Measurements from ENCODE around the gene INPP4B. TPM values are rescaled to one million over a fixed set of nuclear protein-coding genes. Genes with fewer than 3 reads are reported as not detected.

The INPP4B gene
- polyA plus RNA-seq, 1 donor: 36.4 TPM

- DNase-seq (ENCODE audit: low read depth): no peak
Observed at GRCh38 chr4:142741995-142742394, 104.1 kb downstream of the INPP4B start.

GRCh38 chr4:142728233-142728632 lies 117.9 kb downstream of the INPP4B start:
- no peak for DNase-seq (ENCODE audit: low read depth)

- no peak for DNase-seq (ENCODE audit: low read depth)
Observed at GRCh38 chr4:142727149-142727548, 119.0 kb downstream of the INPP4B start.

- DNase-seq (ENCODE audit: low read depth): no peak
Observed at GRCh38 chr4:142725886-142726285, 120.2 kb downstream of the INPP4B start.

- DNase-seq (ENCODE audit: low read depth): no peak
Observed at GRCh38 chr4:142721187-142721586, 124.9 kb downstream of the INPP4B start.

GRCh38 chr4:142719854-142720541 lies 126.1 kb downstream of the INPP4B start:
- no peak for DNase-seq (ENCODE audit: low read depth)

- no peak for DNase-seq (ENCODE audit: low read depth)
Observed at GRCh38 chr4:142718981-142719380, 127.1 kb downstream of the INPP4B start.

- DNase-seq (ENCODE audit: low read depth): no peak
Observed at GRCh38 chr4:142715727-142716126, 130.4 kb downstream of the INPP4B start.

GRCh38 chr4:142713282-142714030 lies 132.6 kb downstream of the INPP4B start:
- DNase-seq (ENCODE audit: low read depth): no peak

- no peak for DNase-seq (ENCODE audit: low read depth)
Observed at GRCh38 chr4:142708231-142708630, 137.9 kb downstream of the INPP4B start.

GRCh38 chr4:142707401-142707800 lies 138.7 kb downstream of the INPP4B start:
- no peak for DNase-seq (ENCODE audit: low read depth)

GRCh38 chr4:142706381-142706780 lies 139.7 kb downstream of the INPP4B start:
- DNase-seq (ENCODE audit: low read depth): no peak

GRCh38 chr4:142705820-142706219 lies 140.3 kb downstream of the INPP4B start:
- DNase-seq (ENCODE audit: low read depth): no peak

GRCh38 chr4:142703694-142704309 lies 142.3 kb downstream of the INPP4B start:
- no peak for DNase-seq (ENCODE audit: low read depth)

GRCh38 chr4:142701017-142701416 lies 145.1 kb downstream of the INPP4B start:
- no peak for DNase-seq (ENCODE audit: low read depth)

- DNase-seq (ENCODE audit: low read depth): no peak
Observed at GRCh38 chr4:142700531-142700930, 145.6 kb downstream of the INPP4B start.

GRCh38 chr4:142698552-142698951 lies 147.5 kb downstream of the INPP4B start:
- DNase-seq (ENCODE audit: low read depth): no peak

GRCh38 chr4:142697928-142698327 lies 148.2 kb downstream of the INPP4B start:
- DNase-seq (ENCODE audit: low read depth): no peak

- no peak for DNase-seq (ENCODE audit: low read depth)
Observed at GRCh38 chr4:142697320-142697719, 148.8 kb downstream of the INPP4B start.

GRCh38 chr4:142696334-142697122 lies 149.6 kb downstream of the INPP4B start:
- DNase-seq (ENCODE audit: low read depth): no peak

GRCh38 chr4:142690406-142691163 lies 155.5 kb downstream of the INPP4B start:
- DNase-seq (ENCODE audit: low read depth): no peak

Data from forelimb muscle (tissue), 1 donor.